A673 (cell line): ENCODE results near the gene CATSPERD.

Experiments
- CTCF ChIP-seq: fragments of 300-800, 200-600 bp; sonication (generic); conservative IDR thresholded peaks from 2 replicates; pipeline ENCODE4 v1.5.1; 2017; ENCODE audit warnings: low read depth, mild to moderate bottlenecking, antibody characterized with exemption, low read length, moderate library complexity, mixed read lengths
- EZH2 ChIP-seq: fragments of 200-600 bp; sonication (generic); IDR thresholded peaks from 2 replicates; pipeline ENCODE4 v1.6.1; 2017; ENCODE audit warnings: borderline replicate concordance, low read depth, mild to moderate bottlenecking, mixed read lengths, antibody characterized with exemption, low read length; ENCODE audit not compliant: poor library complexity, severe bottlenecking

- no peak for TF ChIP-seq CTCF
- TF ChIP-seq EZH2, result no peak
These were observed 104.7 kb downstream of the CATSPERD start for GRCh38 chr19:5825178-5825577.
